ENCODE results near the gene GSTK1.

DNA sequence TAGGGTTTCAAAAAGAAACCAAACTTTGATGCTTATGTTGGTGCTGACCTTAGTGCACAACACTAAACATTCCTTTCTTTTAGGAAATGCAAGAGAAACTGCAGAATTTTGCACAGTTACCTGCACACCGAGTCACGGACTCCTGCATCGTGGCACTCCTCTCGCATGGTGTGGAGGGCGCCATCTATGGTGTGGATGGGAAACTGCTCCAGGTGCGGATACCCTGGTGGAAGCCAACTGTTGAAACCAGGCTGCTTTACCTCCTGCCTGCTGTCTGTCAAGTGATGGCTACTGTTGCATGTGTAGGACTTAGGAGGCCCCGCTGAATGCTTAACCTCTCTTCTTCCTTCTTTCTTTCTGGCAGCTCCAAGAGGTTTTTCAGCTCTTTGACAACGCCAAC lies 36.6 kb downstream of the GSTK1 start:
- TF ChIP-seq, protein P1, sequence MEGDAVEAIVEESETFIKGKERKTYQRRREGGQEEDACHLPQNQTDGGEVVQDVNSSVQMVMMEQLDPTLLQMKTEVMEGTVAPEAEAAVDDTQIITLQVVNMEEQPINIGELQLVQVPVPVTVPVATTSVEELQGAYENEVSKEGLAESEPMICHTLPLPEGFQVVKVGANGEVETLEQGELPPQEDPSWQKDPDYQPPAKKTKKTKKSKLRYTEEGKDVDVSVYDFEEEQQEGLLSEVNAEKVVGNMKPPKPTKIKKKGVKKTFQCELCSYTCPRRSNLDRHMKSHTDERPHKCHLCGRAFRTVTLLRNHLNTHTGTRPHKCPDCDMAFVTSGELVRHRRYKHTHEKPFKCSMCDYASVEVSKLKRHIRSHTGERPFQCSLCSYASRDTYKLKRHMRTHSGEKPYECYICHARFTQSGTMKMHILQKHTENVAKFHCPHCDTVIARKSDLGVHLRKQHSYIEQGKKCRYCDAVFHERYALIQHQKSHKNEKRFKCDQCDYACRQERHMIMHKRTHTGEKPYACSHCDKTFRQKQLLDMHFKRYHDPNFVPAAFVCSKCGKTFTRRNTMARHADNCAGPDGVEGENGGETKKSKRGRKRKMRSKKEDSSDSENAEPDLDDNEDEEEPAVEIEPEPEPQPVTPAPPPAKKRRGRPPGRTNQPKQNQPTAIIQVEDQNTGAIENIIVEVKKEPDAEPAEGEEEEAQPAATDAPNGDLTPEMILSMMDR (IDR thresholded peaks at IDR 0.05) = peak; percentile 13 to 70 (median 60)
- no peak for TF ChIP-seq POLR2A (IDR thresholded peaks at IDR 0.05)
